Smooth muscle cell of the brain vasculature (primary cell): ENCODE data around the gene PDE4C.

ENCODE experiments used
- DNase-seq: peaks from one replicate; pipeline ENCODE4 v3.0.0-alpha.2; 2012; ENCODE audit warnings: low read depth, low spot score

PDE4C gene

DNA sequence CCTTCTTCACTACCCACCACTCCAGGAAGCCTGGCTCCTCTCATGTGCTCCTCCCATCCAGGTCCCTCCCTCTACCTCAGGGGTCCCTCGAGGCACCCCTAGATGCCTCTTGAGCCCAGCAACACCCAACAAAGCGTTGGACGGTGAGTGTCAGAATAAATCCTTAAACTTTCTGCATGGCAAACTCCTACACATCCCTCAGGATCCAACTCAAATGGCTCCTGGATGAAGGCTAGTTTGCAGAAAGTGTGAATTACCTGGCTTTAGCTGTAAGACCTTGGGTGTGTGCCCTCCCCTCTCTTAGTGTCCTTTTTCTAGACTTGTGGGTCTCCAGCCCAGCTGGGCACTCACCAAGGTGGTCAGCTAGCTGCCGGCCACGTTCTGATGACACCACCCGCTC is 27.9 kb downstream of the PDE4C start:
- no peak for DNase-seq

- DNase-seq, result no peak
Measured at GRCh38 chr19:18197941-18198340, 28.3 kb downstream of the PDE4C start.

DNA sequence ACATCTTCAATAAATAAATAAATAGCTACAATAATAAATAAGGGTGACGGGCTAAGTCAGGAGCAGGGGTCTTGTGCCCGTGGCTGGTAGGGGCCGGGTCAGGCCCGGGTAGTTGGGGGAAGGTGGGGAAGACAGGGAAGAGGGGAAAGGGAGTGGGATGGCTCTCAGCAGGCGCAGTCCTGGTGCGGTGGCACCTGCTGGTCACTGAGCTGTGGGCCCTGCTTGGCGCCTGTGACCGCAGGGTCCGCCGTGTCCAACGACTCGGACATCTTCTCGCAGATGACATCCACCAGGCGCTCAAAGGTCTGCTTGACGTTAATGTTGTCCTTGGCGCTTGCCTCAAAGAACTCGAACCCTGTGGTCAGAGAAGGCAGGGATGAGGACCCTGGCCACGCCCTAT is 28.9 kb downstream of the PDE4C start:
- no peak for DNase-seq

DNA sequence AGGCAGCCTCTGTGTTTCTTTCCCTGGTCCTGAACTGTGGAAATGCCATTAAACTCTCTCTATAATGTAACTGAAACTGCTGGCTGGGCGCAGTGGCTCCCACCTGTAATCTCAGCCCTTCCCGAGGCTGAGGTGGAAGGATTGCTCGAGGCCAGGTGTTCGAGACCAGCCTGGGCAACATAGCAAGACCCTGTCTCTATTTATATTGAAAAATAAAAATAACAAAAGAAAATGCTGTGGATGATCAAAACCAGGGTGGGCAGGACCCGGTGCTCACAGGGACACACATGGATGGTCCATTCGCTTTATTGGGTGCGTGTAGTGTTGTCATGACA is 29.8 kb downstream of the PDE4C start:
- DNase-seq, result no peak

DNA sequence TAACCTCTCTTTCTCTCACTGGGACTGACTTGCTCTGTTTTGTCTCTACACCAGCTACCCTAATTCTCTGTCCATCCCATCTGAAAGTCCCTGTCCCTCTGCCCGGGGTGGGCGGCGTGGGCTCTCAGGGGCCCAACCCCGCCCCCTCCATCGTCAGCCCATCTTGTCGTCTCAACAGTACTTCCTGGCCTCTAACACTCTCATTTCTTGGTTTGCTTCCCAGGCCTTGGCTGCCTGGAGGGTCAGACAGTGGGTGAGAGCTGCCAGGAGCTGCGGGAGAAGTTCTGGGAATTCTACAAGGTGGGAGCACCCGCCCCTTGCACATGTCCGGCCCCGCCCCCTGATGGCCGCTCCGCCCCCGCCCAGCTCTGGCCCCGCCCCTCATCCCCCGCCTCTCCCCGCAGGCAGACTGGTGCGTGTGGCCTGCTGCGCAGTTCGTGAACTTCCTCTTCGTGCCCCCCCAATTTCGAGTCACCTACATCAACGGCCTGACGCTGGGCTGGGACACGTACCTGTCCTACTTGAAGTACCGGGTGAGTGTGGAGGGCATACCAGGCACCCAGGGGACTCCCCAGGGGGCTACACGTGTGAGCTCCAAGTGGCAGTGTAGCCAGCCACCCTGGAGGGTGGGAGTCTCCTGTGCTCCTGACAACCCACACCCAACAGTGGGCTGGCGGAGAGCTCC is 31.5 kb downstream of the PDE4C start:
- no peak for DNase-seq

DNA sequence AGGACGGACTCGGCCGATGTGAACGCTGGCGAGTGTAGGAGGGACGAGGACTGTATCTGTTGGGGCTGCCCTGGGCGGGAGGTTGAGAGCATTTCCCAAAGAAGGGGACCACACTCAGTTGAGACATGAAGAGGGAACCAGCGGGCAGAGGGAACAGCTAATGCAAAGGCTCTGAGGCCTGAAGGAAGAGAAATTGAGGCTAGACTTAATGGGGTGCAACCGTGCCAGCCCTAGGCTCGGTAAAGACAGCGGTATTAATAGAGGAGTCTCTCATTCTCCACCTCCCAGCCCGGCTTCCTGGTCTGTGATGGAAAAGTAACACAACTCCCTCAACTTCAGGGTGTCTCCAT is 32.1 kb downstream of the PDE4C start:
- DNase-seq, result no peak

DNA sequence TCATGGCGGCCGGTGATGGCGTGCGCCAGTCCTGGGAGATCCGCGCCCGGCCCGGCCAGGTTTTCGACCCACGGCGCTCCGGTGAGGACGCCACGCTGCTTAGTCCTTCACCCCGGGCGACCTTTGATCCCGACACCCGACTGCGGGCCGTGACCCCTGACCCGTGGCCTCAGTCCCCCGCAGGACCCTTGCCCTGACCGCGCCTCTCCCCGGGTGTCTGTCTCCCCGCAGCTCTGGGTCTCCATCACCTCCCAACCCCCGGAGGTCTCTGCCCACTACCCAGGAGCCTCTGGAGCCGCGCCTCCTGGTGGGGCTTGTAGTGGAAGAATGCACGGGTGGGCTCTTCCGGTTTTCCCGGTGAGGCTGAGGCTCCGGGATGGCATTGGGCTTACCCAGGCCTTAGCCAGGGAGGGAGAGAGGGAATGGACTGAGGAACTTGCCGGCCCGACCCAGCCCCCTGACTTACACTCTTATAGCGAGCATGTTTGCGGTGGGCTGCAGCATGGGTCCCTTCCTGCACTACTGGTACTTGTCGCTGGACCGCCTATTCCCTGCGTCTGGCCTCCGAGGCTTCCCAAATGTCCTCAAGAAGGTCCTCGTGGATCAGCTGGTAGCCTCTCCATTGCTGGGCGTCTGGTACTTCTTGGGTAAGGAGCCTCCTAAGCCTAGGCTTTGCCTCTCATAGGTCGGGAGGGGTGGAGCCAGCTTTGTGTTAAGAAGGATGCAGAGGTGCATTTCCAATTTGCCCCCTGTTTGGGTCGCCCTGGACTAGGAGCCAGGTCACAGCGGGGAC is 32.7 kb downstream of the PDE4C start:
- DNase-seq, result no peak

DNA sequence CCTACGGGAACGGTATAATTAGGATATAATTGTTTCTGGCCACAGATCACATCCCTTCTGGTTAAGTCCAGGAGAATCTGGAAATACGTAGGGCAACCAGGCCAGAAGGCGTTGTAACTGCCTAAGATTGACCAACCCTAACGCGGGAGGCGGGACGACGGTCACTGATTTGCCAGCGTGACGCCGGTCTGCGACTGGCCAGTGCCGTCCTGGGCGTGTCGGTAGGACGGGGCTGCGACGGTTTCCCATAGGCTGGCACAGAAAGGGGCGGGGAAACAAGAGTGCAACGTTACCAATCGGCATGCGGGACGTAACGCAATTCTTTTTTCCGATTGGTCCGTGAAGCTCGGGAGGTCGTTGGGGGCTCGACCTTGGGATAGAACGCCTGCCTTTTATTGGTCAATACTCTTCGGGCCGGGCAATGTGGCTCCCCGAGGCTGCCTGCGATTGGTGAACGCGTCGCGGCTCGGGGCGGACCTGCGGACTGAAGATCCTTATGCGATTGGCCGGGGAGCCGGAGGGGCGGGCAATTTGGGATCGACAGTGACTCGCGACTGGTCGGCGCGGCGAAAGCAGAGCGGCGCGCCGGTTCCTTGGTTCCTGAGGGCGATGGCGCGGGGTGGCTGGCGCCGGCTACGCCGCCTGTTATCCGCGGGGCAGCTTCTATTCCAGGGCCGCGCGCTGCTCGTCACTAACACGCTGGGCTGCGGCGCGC is 33.4 kb downstream of the PDE4C start, which contains the start of gene MPV17L2:
TSS of gene MPV17L2 (plus strand) at position 546 of the 715 bp plus-strand sequence. CDS start at position 610, 64 bp downstream.
- peak; percentile 99 for DNase-seq

- no peak for DNase-seq
Measured at GRCh38 chr19:18191640-18192062, 34.6 kb downstream of the PDE4C start.

- DNase-seq, result no peak
Measured at GRCh38 chr19:18190278-18190677, 36.0 kb downstream of the PDE4C start.

DNA sequence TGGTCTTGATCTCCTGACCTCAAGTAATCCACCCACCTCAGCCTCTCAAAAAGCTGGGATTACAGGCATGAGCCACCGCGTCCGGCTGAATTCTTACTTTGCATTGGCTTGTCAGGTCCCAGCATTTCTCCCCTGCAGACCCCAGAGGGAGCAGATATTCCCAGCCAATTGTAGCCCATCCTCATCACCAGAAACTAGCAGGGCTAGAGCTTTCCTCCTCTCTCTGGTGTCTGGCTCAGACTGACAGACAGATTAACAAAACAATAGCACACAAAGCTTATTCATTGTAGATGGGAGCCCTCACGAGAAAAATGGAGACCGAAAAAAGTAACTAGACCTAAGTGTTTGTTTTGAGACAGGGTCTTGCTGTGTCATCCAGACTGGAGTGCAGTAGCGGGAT is 40.7 kb downstream of the PDE4C start:
- DNase-seq, result no peak

DNA sequence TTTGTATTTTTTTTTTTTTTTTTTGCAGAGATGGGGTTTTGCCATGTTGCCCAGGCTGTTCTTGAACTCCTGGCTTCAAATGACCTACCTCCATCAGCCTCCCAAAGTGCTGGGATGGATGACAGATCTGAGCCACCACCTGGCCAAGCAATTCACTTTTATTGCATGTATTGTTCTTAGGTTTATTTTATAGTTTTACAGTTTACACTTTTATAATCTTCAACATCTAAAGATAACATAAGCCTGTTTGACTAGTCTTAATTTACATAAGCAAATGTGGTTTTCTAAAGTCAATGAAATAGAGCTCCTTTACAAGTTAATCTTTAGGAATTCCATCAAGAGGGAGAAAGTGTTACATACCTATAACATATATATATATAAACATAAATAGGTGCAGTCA is 42.7 kb downstream of the PDE4C start:
- DNase-seq, result no peak

DNA sequence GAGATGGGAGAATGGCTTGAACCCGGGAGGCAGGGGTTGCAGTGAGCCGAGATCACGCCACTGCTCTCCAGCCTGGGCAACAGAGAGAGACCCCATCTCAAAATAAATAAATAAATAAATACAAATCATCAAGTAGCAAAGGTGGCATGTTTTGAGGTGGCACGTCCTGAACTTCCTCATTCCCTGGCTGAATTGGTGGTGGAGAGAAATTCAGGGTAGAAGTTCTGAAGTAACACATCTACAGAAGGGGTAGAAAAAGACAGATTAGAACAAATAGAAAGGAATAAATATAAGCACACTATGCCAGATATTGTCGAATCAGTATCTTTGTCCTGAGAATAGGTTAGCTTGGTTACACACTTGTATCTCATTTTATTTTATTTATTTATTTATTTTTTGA is 46.3 kb downstream of the PDE4C start:
- no peak for DNase-seq

DNA sequence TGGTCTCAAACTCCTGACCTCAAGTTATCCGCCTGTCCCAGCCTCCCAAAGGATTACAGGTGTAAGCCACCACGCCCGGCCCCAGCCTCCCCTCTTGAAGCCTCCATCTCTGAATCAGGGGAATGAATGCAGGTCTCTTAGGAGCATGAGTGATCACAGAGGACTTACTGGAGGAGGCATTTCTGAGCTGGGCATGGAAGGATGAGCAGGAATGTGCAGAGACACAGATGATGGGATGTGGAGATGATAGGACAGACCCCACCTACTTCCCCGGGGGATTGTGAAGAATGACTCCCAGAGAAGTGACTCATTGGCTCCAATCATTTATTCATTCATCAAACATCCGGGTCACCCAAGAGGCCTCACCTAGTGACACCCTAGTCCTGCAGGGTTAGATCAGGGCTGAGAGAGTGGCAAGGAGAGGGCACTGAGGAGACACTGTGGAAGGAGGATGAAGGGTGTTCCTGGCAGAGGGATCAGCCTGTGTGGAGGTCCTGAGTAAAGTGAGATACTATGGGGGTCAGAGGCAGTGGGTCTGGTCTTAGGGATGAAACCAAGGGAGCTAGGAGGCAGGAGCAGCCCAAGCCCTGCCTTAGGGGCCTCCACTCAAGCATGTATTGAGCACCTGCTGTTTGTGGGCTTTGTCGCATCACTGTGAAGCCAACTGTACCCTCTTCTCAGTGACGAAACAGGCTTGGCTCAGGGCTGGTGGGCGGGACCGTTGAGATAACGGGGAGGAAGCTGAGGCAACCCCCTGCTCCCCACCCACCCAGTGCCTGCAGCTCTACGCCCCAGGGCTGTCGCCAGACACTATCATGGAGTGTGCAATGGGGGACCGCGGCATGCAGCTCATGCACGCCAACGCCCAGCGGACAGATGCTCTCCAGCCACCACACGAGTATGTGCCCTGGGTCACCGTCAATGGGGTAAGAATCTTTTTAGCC is 49.6 kb downstream of the PDE4C start:
- DNase-seq, result no peak

- DNase-seq, result no peak
Measured at GRCh38 chr19:18174983-18175382, 51.3 kb downstream of the PDE4C start.
